H9 (cell line): Measurements from ENCODE around the gene NTF4. TPM values are rescaled to one million over a fixed set of nuclear protein-coding genes. Genes with fewer than 3 reads are reported as not detected.

Source experiments
- DNase-seq: peaks from one replicate; pipeline ENCODE4 v3.0.0-alpha.2; 2017
- H2AFZ ChIP-seq: one replicate; pipeline ENCODE4 v1.6.1; 2013; ENCODE audit warnings: mild to moderate bottlenecking, low read length, control low read depth, moderate library complexity
- H2AK5ac ChIP-seq: 2 replicates; pipeline ENCODE4 v1.6.1; 2013; ENCODE audit warnings: low read length, control low read depth, mixed read lengths; ENCODE audit not compliant: insufficient read length
- H2BK120ac ChIP-seq: one replicate; pipeline ENCODE4 v1.6.1; 2013; ENCODE audit warnings: low read depth, mild to moderate bottlenecking, low read length, control low read depth, inconsistent platforms; ENCODE audit not compliant: poor library complexity, severe bottlenecking
- H2BK12ac ChIP-seq: 2 replicates; pipeline ENCODE4 v1.6.1; 2013; ENCODE audit warnings: low read length, control low read depth, mixed read lengths, low read depth; ENCODE audit not compliant: insufficient read length
- H2BK15ac ChIP-seq: 2 replicates; pipeline ENCODE4 v1.6.1; 2013; ENCODE audit warnings: low read depth, low read length, control low read depth
- H2BK20ac ChIP-seq: one replicate; pipeline ENCODE4 v1.6.1; 2013; ENCODE audit warnings: low read depth, mild to moderate bottlenecking, low read length, control low read depth, inconsistent platforms; ENCODE audit not compliant: poor library complexity, severe bottlenecking
- H2BK5ac ChIP-seq: 2 replicates; pipeline ENCODE4 v1.6.1; 2013; ENCODE audit warnings: low read length, control low read depth, mixed read lengths; ENCODE audit not compliant: insufficient read length
- H3K14ac ChIP-seq: 2 replicates; pipeline ENCODE4 v1.6.1; 2013; ENCODE audit warnings: low read length, control low read depth; ENCODE audit not compliant: insufficient read depth
- H3K18ac ChIP-seq: 2 replicates; pipeline ENCODE4 v1.6.1; 2013; ENCODE audit warnings: low read depth, mild to moderate bottlenecking, mixed read lengths, low read length, control low read depth; ENCODE audit not compliant: insufficient read length
- H3K23ac ChIP-seq: 2 replicates; pipeline ENCODE4 v1.6.1; 2013; ENCODE audit warnings: low read length, control low read depth, mixed read lengths, low read depth; ENCODE audit not compliant: insufficient read length
- H3K23me2 ChIP-seq: 2 replicates; pipeline ENCODE4 v1.6.1; 2013; ENCODE audit warnings: low read depth, mild to moderate bottlenecking, mixed read lengths, low read length, control low read depth; ENCODE audit not compliant: insufficient read length, poor library complexity, severe bottlenecking
- H3K27ac ChIP-seq: 2 replicates; pipeline ENCODE4 v1.5.1; 2013; ENCODE audit warnings: low read length, control low read depth, mixed read lengths, low read depth; ENCODE audit not compliant: insufficient read length
- H3K27me3 ChIP-seq: 2 replicates; pipeline ENCODE4 v1.6.1; 2013; ENCODE audit warnings: low read length, control low read depth, inconsistent platforms; ENCODE audit not compliant: insufficient read depth
- H3K4ac ChIP-seq: 2 replicates; pipeline ENCODE4 v1.6.1; 2013; ENCODE audit warnings: low read depth, mild to moderate bottlenecking, control low read depth, inconsistent platforms, low read length, moderate library complexity
- H3K4me1 ChIP-seq: 2 replicates; pipeline ENCODE4 v1.6.1; 2013; ENCODE audit warnings: low read length, control low read depth, inconsistent platforms; ENCODE audit not compliant: insufficient read depth
- H3K4me2 ChIP-seq: 2 replicates; pipeline ENCODE4 v1.6.1; 2013; ENCODE audit warnings: low read length, control low read depth, mixed read lengths; ENCODE audit not compliant: insufficient read length, insufficient read depth
- H3K56ac ChIP-seq: 2 replicates; pipeline ENCODE4 v1.6.1; 2013; ENCODE audit warnings: low read depth, mild to moderate bottlenecking, mixed read lengths, low read length, control low read depth; ENCODE audit not compliant: insufficient read length
- H3K79me1 ChIP-seq: 2 replicates; pipeline ENCODE4 v1.6.1; 2013; ENCODE audit warnings: low read depth, mild to moderate bottlenecking, moderate library complexity, low read length, control low read depth, inconsistent platforms; ENCODE audit not compliant: insufficient read depth, poor library complexity, severe bottlenecking
- H3K79me2 ChIP-seq: 2 replicates; pipeline ENCODE4 v1.6.1; 2013; ENCODE audit warnings: low read length, control low read depth, inconsistent platforms; ENCODE audit not compliant: insufficient read depth
- H3K9ac ChIP-seq: 2 replicates; pipeline ENCODE4 v1.6.1; 2013; ENCODE audit warnings: low read length, control low read depth, mixed read lengths; ENCODE audit not compliant: insufficient read length; ENCODE audit errors: extremely low read depth
- H3K9me3 ChIP-seq: one replicate; pipeline ENCODE4 v1.6.1; 2013; ENCODE audit warnings: low read depth, low read length, inconsistent platforms; ENCODE audit not compliant: control insufficient read depth
- H3T11ph ChIP-seq: one replicate; pipeline ENCODE4 v1.6.1; 2013; ENCODE audit warnings: mild to moderate bottlenecking, low read length, control low read depth, inconsistent platforms
- H4K20me1 ChIP-seq: one replicate; pipeline ENCODE4 v1.6.1; 2013; ENCODE audit not compliant: control insufficient read depth, insufficient read length, insufficient read depth
- H4K5ac ChIP-seq: 2 replicates; pipeline ENCODE4 v1.6.1; 2013; ENCODE audit warnings: low read depth, mild to moderate bottlenecking, mixed read lengths, low read length, control low read depth; ENCODE audit not compliant: insufficient read length
- H4K8ac ChIP-seq: replicated peaks from 2 replicates; pipeline ENCODE4 v1.6.1; 2013; ENCODE audit warnings: low read length, control low read depth, mixed read lengths, low read depth; ENCODE audit not compliant: insufficient read length
- H4K91ac ChIP-seq: 2 replicates; pipeline ENCODE4 v1.6.1; 2013; ENCODE audit warnings: low read depth, mild to moderate bottlenecking, moderate library complexity, mixed read lengths, low read length, control low read depth; ENCODE audit not compliant: insufficient read length
- H3K27ac Mint-ChIP-seq, 3 experiments: 2 replicates in 2 of 3; 3 replicates in 1 of 3; pipeline ENCODE4 v1.8.0; 2020 to 2021; ENCODE audit warnings: mixed read lengths in 3 of 3, mild to moderate bottlenecking in 1 of 3, moderate library complexity in 1 of 3
- H3K27me3 Mint-ChIP-seq: 2 replicates; pipeline ENCODE4 v1.8.0; 2021; ENCODE audit warnings: low read depth, mild to moderate bottlenecking, moderate library complexity, mixed read lengths
- H3K36me3 Mint-ChIP-seq, 3 experiments: 2 replicates in 2 of 3; 3 replicates in 1 of 3; pipeline ENCODE4 v1.8.0; 2020 to 2021; ENCODE audit warnings: low read depth in 3 of 3, mixed read lengths in 3 of 3; ENCODE audit not compliant: insufficient read depth in 1 of 3
- H3K4me1 Mint-ChIP-seq, 2 experiments: 2 replicates each; pipeline ENCODE4 v1.8.0; 2020; ENCODE audit warnings: mixed read lengths in 2 of 2
- H3K4me3 Mint-ChIP-seq, 2 experiments: 2 replicates in 1 of 2; 3 replicates in 1 of 2; pipeline ENCODE4 v1.8.0; 2020 to 2021; ENCODE audit warnings: mild to moderate bottlenecking in 2 of 2, mixed read lengths in 2 of 2, moderate library complexity in 1 of 2
- H3K9me3 Mint-ChIP-seq, 2 experiments: 2 replicates in 1 of 2; 3 replicates in 1 of 2; pipeline ENCODE4 v1.8.0; 2020; ENCODE audit warnings: mild to moderate bottlenecking in 2 of 2, mixed read lengths in 2 of 2, moderate library complexity in 1 of 2
- CTCF ChIP-seq: fragments of 200-600 bp; sonication (generic); conservative IDR thresholded peaks from 3 replicates; pipeline ENCODE4 v1.8.0; 2021; ENCODE audit warnings: antibody characterized with exemption, mild to moderate bottlenecking
- WGBS: extraction: QIAGEN DNeasy Blood & Tissue Kit; methylation state at CpG from one replicate; pipeline ENCODE4 v1.1.7; 2013; ENCODE audit warnings: missing lambda C conversion rate, low lambda C conversion rate, mixed read lengths; ENCODE audit not compliant: insufficient read length; ENCODE audit errors: extremely low coverage; 5-methylcytosine and 5-hydroxymethylcytosine counted together
- total RNA-seq: library from RNA; stranded (reverse); gene quantifications from 2 replicates; pipeline ENCODE4 v1.2.1, GENCODE V29; 2021

The NTF4 gene
- total RNA-seq, 1 experiment from 2014 or later = 2.1 TPM

- no peak overlapping the region for H2AK5ac ChIP-seq
- H3K79me1 ChIP-seq = no peaks in the 10 kb centered on the region
- no peak overlapping the region for H2BK120ac ChIP-seq
- no peak overlapping the region for H3K56ac ChIP-seq
- no peak for TF ChIP-seq CTCF
- no peak overlapping the region for H2BK5ac ChIP-seq
- no peak overlapping the region for H2BK15ac ChIP-seq
- Mint-ChIP-seq H3K27ac (peak overlapping the region in 2 of 3 experiments; percentile 61 to 90; a peak in 4 of 7 replicates), H3K9me3 (peaks cover 0 to 2% of the 10 kb centered on the region in 2 experiments; a peak in 2 of 5 replicates), H3K4me1 (peaks cover 6 to 32% of the 10 kb centered on the region in 2 experiments), H3K27me3 (no peaks in the 10 kb centered on the region; the same call in 1 of the 2 replicates), H3K4me3 (no peak overlapping the region), H3K36me3 (peaks cover 59 to 88% (median 86%) of the 10 kb centered on the region in 3 experiments)
- H3K14ac ChIP-seq = no peak overlapping the region
- H3K9ac ChIP-seq = no peak overlapping the region
- H4K8ac ChIP-seq = no peak overlapping the region
- no peak overlapping the region for H3K4me2 ChIP-seq
- H2AFZ ChIP-seq = no peak overlapping the region
- no peak overlapping the region for H2BK12ac ChIP-seq
- H3K4me1 ChIP-seq = no peaks in the 10 kb centered on the region
- H3T11ph ChIP-seq = no peak overlapping the region
- no peaks in the 10 kb centered on the region for H4K20me1 ChIP-seq
- no peaks in the 10 kb centered on the region for H3K27me3 ChIP-seq
- H3K23ac ChIP-seq = no peak overlapping the region
- WGBS = no CpG with 5 or more reads among the region's 30 CpGs
- no peaks in the 10 kb centered on the region for H3K79me2 ChIP-seq
- no peak overlapping the region for H3K18ac ChIP-seq
- H4K91ac ChIP-seq = no peak overlapping the region
- no peak overlapping the region for H2BK20ac ChIP-seq
- H3K27ac ChIP-seq = no peak overlapping the region
- H3K4ac ChIP-seq = no peak overlapping the region
- H3K23me2 ChIP-seq = no peaks in the 10 kb centered on the region
- no peak for DNase-seq
- H3K9me3 ChIP-seq = no peaks in the 10 kb centered on the region
- no peak overlapping the region for H4K5ac ChIP-seq
Measured at GRCh38 chr19:49104229-49104864, 39.7 kb upstream of the NTF4 start.
